ACHN (cell line): ENCODE measurements around the gene ZNF83.
"Not testable (repeated sequence)": the region's sequence is repeated elsewhere in the genome, so short reads cannot be mapped to it uniquely, and the experiment has no call there.

Source experiments
- DNase-seq: peaks from one replicate; pipeline ENCODE4 v3.0.0-alpha.2; 2015
- in situ Hi-C: cut with HindIII; loops from 2 replicates; pipeline ENCODE4 v1.10.0; 2017; ENCODE audit warnings: low sequenced_read_pairs, low pct_ligation_motif_present, low pct_unique_long_range_greater_than_20kb

The ZNF83 gene

DNA sequence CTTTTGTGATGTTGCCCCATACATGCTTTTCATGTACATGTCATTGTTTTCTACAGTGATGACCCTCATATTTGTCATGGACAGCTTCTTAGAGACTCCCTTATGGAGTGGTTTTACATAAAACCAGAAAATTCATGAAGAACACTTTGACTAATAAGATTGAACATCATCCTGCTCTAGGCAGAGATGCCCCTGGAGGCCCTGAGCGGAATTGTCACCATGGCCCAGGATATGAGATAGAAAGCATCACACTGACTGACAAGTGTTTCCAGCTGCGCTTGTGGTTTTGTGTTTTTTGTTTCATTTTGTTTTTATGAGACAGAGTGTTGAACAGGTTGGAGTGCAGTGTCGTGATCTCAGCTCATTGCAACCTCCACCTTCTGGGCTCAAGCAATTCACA is 45.9 kb downstream of the ZNF83 start:
- in situ Hi-C loops: no loop called here
- no peak for DNase-seq

DNA sequence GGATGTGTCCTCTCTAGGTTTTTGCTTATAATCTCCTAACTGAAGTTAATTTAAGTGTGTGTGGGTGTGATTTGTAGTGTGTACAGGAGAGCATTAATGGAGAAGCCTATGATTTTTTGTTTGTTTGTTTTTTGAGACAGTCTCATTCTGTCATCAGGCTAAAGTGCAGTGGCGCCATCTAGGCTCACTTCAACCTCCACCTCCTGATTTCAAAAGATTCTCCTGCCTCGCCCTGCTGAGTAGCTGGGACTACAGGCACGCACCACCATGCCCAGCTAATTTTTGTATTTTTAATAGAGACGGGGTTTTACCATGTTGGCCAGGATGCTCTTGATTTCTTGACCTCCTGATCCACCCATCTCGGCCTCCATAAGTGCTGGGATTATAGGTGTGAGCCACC is 47.4 kb downstream of the ZNF83 start:
- no peak for DNase-seq
- in situ Hi-C loops: no loop called here

DNA sequence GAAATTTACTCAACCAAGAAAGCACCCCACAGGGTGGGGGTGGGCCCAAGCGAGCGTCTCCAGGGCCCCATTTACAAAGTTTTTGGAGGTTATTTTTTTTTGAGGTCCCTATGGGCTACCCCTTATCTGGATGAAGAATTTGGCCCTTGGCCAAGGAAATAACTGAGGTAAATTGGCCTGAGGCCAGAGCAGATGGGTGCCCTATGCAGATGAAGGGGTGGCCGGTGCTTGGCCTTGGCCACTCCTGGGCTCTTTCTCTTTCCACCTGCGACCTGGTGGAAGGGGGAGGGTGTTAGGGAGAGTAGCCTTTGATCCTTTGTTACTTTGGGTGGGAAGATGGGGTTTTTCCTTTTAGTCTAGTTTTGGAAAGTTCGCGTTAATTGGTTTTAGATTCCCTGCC is 52.6 kb downstream of the ZNF83 start:
- DNase-seq: no peak
- in situ Hi-C loops: no loop called here

DNA sequence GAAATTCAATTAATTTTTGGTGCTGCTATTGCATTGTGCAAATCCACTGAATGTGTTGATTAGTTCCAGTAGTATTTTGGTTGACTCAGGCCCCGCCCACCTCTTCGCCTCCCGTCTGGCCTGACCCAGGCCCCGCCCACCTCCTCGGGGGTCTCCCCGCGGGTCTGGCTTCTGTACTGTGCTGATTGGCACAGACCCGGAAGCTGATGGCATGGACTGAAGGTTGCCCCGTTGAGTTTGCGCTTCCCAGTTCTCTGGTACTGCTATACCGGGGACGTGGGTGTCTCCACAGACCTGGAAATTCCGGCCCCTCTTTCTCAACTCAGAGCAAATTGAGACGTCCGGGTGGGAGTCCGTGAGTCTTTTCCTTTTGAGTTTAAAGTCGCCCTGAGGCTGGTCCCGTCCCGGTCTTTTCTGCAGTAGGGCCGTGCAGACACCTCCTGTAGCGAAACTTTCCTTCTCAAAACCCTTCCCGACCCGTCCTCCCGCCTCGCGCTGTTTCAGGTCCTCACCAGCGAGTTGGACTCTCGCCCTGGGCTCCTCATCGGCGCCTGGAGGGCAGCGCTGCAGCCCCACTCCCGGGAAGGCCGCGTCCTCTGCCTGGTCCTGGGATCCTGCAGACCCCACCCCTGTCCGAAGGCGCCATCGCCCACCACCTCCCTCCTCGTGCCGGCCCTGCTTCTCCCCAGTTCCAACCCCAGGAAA is 53.3 kb downstream of the ZNF83 start:
- in situ Hi-C loops: no loop called here
- no peak for DNase-seq

DNA sequence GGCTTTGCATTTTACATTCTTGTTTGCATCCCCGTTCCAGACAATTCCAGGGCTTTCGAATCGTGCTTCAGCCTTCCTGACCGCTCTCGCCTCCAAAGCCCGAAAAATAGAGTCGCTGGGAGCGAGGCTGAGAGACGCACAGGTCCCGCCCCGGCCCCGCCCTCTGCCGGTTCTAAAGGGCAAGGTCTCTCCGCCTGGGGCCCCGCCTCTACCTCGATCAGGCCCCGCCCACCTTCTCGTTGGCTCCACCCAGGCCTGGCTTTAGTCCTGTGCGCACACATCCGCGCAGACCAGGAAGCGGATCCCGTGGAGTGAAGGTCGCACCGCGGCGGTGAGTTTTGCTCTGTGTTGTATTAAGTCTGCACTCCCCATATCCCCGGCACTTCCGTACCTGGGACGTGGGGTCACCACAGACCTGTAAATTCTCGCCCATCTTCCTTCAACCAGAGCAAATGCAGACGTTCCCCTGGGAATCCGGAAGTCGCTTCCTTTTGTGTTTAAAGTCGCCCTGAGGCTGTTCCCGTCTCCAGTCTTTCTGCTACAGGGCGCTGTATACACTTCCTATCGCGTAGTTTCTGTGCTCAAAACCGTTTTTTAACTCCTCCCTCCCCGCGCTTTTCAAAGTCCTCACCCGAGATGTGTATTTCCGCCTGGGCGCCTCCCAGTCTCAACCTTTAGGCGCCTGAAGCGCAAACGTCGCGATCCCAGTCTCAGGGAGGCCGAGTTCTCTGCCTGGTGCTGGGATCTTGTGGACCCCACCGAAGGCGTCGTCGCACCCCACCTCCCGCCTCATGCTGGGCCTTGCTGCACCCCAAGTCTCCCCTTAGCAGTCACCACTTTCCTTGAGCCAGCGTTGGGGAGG is 67.9 kb downstream of the ZNF83 start, which contains the start of gene ZNF701:
TSS of gene ZNF701 (plus strand) at position 288 of the 862 bp plus-strand sequence. CDS start 3,861 bp downstream, outside the sequence.
- in situ Hi-C loops: no loop called here
- peak; percentile 53 for DNase-seq

DNA sequence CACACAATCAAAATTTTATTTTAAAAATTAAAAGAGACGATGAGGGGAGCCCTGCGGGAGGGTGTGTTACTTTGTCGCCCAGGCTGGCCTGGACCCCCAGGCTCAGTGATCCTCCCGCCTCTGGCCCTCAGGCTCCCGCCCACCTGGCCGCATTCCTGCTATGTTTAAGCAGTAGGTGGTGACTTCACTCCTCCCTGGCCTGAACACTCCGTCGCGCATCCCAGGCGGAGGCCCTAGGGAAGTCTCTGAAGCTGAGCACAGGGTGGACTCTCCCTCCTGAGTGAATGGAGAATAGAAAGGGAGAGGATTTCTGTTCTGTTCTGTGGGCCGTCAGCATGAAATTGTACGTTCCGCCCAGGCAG is 68.5 kb downstream of the ZNF83 start:
- DNase-seq, in situ Hi-C loops: not testable (repeated sequence)

DNA sequence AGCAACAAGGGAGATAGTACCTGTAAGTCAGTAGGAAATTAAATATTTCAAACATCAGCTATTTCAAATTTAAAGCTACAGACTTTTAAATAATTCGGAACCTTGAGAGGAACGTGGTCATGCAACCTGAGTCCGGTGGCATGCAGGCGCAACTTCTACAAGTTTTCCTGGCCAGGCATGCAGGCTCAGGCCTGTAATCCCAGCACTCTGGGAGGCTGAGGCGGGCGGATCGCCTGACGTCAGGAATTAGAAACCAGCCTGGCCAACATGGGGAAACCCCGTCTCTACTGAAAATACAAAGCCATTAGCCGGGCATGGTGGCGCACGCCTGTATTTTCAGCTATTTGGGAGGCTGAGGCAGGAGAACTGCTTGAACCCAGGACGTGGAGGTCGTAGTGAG is 70.2 kb downstream of the ZNF83 start:
- in situ Hi-C loops: no loop called here
- DNase-seq: no peak

DNA sequence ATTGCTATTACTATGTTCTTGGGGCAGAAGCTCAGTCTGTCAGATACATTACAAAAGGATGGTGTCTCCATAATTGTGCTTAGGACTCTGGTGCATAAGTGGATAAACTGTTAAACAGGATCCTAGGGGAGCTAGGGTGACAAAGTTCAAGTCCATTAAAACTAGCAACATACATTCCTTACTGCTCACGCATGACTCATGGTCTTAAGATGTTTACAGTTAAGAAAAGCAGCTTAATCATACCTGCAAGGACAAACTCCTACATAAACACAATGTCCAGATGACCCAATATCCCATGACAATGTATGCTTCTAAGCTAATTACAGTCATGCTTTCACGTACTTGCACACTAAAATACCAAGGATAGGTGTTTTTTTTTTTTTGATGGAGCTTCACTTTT is 71.6 kb downstream of the ZNF83 start:
- no peak for DNase-seq
- in situ Hi-C loops: no loop called here

DNA sequence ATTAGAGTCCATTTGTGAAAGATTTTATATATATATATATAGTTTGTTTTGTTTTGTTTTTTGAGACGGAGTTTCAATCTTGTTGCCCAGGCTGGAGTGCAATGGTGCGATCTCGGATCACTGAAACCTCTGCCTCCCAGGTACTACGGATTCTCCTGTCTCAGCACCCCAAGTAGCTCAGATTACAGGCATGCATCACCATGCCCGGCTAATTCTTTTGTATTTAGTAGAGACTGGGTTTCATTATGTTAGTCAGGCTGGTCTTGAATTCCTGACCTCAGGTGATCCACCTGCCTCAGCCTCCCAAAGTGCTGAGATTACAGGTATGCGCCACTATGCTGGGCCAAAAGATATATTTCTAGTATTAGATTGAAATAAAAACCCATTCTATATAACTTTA is 72.0 kb downstream of the ZNF83 start:
- in situ Hi-C loops: no loop called here
- no peak for DNase-seq
